ENCODE measurements around the gene PERCC1.
"Not testable (repeated sequence)": the region's sequence is repeated elsewhere in the genome, so short reads cannot be mapped to it uniquely, and the experiment has no call there.

PERCC1 gene

DNA sequence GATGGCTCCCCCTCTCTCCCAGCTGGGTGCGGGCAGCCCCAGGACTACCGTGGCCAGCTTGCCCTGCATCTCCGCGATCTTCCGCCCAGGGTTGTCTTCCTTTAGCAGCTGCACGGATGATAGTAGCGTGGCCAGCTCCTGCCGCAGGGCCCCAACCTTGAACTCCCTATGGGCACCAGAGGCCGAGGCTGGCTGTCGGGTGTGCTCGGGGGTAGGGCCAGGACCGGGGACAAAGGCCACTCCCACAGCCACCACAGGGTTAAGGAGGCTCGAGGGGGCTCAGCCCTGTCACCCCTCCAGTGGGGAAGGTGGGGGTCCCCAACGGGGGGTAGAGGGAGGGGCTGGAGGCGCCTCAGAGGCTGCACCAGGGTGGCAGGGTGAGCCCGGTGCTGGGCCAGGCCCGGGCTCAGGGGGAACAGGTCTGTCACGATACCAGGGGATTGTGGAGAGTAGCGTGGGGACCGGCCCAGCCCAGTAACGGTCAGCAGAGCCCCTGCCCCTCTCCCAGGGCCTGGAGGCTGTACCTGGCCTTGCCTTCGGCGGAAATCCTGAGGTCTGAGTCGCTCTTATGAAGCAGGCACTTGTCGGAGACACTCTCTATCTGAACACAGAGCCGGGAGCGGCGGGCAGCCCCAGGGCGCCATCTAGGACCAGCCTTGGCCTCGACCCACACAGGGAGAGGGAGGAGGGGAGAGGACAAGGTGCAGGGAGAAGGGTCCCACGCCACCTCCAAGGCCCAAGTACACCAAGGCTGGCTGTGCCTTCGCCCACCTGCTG, 5.2 kb downstream of the PERCC1 start:
- DNase-seq: no peak

DNA sequence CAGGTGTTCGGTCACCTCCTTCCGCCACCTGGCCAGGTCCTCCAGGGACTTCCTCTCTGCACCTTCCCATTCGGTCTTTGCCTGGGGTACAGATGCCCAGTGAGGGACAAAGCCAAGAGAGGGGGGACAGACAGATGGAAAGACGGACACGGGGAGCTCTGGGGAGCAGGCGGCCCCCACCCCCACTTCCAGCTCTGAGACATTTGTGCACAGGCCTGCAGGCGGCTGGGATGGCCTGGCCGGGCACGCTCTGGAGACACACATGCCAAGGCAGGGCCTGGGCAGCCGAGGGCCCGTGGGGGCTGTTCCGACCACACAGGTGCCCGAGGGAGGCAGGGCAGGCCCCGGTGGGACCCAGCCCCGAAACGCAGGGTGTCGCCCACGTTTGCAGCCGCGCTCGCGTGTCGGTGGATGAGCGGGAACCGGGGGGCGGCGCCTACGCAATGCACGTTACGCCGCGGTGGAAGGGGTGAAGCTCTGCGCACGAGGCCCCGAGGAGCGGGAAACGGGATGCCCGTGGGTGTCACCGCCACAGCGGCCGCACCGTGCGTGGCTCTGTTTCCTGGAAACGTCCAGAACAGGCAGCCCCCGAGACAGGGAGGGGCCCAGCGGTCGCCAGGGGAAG, 6.0 kb downstream of the PERCC1 start:
- DNase-seq: no peak

DNA sequence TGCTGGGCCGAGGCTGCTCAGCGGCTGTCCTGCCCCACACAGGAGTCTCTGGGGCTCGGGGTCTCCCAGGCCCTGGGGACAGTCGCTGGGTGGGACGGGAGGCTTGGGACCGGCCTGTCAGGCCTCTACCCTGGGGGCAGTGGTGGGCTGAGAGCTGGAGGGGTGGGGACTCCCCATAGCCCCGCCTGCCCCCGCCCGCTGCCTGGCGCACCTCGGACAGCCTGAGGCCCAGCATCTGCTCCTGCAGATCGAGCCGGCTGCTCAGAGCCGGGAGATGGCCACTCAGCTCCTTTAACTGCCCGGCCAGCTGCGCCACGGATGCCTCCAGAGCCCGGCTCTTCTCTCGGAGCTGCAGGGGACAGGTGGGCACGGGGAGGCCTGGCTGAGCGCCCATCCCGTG, 6.7 kb downstream of the PERCC1 start:
- DNase-seq: no peak

DNA sequence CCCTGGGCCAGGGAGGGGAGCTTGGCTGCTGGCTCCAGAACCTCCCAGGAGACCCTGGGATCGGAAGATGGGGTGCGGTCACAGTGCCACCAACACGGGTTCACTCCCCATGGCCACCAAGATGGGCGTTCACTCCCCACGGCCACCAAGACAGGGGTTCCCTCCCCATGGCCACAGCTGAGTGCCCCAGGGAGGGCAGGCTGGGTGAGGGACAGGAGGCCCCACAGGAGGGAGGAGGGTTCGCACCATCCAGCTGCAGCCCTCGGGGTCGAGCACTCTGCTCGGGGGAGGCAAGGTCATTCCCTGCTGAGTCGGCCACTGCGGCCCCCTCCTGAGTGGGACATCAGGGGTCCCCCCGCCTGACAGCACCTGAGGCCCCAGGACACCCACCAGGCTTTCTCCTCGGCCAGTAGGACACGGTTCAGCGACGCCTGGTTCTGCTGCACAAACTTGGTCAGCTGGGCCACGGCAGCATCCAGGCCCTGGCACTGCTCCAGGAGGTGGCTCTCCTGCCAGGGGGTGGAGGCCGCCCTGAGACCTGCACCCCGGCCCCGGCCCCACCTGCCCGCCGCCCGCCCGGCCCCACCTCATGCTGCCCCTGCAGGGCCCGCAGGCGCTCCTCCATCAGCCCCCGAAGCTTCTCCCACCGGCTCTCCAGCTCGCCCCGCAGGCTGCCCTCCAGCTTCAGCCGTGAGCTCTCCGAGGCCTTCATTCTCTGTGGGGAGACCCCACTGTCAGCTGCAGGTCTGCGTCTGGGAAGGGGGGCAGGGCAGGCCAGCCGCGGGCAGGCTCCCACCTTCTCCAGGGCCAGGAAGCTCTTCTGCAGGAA, 7.6 kb downstream of the PERCC1 start:
- DNase-seq: no peak

DNA sequence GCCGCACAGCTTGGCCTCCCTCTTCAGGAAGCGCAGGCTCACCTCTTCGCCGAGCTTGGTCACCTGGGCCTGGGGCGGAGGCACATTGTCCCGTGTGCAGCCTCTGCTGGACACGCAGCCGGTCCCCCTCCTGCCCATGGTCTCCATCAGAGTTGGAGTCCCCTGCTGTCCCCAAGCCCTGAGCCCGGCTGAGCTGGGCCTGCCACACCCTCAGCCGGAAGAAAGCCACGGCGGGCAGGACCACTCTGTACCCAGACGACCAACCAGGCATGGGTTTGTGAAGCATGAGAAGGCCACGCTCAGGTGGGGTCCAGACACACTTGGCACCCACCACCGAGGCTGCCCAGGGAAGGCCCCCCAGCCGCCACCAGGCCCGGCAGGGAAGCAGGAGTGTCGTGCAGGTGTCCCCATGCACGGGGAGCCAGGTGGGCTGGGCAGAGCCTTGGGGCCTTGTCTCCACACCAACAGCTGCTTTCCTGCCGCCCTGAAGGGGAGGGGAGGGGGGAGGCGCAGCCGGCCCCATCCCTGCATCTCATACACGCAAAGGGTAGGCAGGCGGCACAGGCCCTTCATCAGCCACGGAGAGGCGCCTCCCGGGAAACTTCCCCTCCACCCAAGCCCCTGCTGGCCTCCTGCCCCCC, 8.3 kb downstream of the PERCC1 start:
- DNase-seq: no peak

DNA sequence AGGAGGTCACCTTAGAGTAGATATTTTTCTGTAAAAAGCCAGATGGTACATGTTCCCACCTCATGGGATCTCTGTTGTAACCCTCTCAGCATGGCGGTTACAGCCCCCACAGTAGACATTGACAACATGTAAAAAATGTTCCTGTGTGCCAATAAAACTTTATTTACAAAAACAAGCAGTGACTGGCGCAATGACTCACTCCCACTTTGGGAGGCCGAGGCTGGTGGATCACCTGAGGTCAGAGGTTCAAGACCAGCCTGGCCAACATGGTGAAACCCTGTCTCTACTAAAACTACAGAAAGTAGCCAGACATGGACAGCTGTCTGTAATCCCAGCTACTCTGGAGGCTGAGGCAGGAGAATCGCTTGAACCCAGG, 8.8 kb downstream of the PERCC1 start:
- DNase-seq: not testable (repeated sequence)

DNA sequence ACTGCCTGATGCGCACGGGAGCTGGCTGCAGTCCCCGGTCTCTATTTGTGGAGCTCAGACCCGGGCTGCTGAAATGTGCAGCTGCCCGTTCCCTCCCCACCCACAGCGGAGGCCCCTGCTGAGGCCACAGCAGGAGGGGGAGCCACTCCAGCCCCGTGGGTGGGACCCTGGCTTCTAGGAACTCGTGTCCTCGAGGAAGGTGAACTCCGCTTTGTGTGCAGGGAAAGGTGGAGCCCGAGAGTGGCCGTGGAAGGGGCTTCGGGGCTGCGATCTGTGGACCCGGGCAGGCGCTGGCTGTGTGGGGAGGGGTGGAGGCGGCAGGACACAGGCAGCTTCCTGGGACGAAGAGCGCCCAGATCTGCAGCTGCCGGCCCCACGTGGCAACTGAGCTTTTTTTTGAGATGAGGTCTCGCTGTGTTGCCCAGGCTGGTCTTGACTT, 10.5 kb downstream of the PERCC1 start:
- DNase-seq: no peak

DNA sequence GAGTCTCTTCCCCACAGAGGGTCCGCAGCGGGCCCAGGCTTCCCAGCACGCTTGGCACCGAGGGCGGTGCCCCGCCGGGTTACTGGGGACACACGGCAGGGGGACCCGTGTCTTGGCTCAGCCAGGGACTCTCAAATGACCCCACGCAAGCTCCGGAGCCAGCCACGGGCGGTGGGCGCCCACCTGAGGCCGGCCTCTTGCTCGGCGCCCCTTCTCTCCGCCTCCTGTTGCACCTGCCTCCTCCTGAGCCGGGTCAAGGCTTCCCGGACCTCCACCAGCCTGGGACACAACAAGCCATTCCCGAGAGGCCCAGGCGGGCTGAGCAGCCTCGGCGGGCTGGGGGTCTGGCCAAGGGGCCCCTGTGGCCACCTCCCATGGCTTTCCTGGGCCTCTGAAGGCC, 11.8 kb downstream of the PERCC1 start:
- DNase-seq: no peak

DNA sequence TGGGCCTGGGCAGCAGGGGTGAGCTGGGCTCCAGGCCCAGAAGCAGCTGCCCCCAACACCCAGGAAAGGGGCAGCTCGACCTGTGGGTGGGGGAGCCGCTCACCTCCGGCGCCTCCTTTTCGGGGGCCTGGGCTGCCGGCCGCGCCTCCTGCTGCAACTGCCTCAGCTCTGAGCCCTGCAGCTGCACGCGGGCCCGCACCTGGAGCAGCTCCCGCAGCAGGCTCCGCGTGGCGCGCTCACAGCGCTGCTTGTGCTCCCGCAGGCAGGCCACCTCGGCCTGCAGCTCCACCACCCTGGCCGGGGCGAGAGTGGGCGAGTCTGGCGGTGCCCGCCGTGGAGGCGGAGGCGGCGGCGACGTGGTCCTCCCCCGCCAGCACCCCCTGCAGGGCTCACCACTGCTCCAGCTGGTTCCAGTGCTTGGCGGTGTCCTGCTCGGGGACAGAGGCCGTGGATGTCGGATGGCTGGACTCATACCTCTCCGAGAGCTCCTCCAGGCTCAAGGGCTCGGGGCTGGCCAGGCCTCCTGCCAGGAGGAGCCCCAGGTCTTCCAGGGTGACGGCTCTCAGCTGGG, 12.6 kb downstream of the PERCC1 start:
- no peak for DNase-seq

DNA sequence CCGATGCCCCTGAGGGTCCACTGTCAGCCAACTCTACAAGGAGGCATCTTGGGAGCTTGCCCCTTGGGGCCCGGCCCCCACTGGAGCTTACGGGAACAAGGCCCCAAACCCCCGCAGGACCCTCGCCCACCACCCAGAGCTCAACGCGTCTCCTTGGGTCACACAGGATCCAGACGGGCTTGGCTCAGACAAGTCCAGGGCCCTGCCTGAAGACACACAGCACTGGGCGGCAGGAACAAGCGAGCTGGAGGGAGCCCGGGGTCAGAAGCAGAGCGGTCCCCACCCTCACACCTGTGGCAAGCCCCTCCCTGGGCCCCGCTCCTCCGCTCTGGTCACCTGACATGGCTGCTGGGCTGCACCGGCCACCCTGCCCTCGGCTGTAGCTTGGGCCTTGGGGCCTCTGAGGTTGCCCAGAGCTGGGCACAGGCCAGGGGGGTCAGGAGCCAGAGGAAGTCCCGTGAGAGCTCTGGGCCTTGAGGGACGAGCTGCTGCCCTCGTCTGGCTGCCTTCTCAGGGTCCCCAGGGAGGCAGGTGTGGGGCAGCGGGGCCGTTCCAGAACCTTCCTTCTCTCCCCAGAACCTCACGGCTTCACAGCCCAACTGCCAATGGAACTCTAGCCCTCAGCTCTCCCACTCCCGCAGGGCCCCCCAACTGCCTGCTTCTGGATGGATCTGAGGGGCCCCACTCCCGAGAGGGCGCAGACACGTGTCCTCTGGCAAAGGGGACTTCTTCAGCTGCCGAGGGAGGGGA, 13.3 kb downstream of the PERCC1 start, which contains the start of gene CCDC154:
TSS of gene CCDC154 (minus strand) at position 577 of the 750 bp plus-strand sequence. CDS start at position 343, 234 bp downstream.
- DNase-seq: no peak

DNA sequence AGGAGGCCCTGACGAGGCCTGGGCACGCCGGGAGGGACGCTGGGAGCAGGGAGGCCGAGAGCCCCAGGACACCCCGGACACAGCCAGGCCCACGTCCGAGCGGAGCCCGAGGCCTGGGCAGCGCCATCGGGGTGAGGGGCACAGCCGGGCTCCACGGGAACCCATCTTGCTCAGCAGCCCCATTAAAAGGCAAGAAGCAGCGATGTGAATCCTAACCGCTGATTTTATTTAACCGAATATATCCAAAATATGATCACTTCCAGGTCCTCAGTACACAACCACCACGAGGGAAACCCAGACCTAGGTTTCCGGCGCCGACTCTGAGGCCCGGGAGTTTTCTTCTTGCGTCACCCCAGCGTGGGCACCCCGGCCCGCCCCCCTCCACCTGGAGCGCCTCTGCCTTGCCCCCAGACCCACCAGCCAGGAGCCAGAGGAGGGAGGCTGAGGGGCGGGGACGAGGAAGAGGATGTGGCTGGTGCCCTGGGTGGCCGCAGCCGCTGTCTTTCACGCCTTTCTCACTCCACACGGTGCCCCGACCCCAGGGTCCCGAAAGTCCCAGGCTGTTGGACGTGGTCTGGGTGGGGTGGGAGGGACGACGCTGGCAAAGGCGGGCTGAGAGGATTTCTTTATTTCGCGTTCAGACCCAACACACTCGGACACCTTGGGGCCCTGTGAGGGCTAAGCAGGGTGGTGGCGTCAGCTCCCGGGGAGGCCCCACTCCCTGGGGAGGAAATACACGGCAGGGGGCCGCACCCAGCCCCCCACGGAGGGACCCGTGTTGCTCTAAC, 14.0 kb downstream of the PERCC1 start:
- no peak for DNase-seq

DNA sequence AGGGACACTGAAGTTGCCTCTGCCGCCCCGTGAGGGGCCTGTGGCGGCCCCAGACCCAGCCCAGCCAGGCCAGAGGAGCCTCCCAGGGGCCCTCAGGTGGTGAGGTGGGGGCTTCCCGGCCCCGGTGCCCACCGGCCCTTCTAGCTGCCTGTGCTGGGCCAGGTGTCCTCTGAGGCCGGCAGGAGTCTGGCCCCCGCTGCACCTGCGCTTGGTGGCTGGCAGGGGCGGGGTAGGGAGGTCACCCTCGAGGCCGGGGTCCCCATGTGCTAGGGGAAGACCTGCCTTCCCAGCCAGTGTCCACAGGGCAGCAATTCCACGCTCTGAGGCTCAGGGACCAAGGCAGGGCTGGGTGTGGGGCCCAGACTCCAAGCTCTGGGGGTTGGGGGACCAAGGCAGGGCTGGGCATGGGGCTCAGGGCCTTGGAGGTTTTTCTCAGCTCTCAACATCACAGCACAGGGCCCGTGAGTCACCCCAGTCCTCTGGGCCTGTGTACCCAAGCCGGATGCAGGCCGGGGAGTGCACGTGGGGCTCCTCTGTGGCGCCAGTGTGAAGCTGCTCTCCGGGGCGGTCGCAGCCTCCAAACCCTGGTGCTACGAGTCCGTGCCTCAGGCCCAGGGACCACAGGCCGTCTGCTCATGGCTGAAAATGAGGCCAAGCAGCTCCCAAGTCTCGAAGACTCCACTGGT, 14.8 kb downstream of the PERCC1 start:
- no peak for DNase-seq

DNA sequence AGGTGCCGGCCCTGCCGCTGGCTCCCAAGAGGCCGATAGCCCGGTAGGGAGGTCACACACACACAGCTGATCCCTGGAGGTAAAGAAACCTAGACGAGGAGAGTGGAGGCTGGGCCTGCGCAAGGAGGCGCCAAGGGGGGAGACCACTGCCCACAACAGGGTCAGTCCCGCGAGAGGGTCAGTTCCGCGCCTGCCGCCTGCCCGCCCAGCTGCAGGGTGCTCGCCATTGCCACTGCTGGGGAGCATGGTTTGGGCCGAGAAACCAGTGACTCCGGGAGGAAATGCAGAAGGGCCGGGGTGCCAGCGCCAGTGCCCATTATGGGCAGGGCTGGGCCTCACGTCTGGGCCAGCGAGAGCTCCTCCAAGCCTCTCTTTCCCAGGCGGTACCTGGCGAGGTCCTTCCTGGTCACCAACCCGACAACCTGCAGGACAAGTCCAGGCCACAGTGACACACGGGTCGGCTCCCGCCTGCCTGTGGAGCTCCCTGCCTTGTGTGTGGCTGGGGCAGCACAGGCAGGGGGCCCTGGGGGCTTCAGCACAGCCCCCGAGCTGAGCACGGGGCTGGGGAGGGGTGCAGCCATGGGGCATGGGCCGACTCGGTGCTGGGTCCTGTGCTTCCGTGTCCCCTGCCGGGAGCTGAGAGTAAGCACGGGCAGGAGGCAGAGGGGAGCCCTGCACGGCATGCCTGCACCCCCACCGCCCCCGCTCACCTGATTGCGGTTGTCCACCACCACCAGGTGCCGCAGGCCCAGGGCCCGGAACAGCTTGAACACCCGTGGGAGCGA, 15.6 kb downstream of the PERCC1 start:
- no peak for DNase-seq

DNA sequence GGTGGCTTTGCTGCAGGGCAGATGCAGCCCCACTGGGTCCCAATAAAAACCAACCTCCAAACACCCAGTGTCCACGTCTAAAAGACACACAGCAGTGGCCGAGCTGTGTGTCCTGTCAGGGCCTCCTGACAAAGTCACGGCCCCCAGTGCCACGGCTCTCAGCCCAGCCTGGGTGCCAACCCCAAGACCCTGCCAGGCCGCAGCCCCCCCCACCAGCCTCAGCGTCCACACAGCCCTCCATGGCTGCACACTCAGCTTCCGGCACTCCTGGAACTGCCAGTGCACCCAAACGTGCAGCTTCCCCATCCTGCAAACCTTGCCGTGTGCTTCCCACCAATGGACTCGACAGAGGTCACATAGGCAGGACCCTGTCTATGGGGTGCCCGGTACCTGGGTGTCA, 17.1 kb downstream of the PERCC1 start:
- no peak for DNase-seq

DNA sequence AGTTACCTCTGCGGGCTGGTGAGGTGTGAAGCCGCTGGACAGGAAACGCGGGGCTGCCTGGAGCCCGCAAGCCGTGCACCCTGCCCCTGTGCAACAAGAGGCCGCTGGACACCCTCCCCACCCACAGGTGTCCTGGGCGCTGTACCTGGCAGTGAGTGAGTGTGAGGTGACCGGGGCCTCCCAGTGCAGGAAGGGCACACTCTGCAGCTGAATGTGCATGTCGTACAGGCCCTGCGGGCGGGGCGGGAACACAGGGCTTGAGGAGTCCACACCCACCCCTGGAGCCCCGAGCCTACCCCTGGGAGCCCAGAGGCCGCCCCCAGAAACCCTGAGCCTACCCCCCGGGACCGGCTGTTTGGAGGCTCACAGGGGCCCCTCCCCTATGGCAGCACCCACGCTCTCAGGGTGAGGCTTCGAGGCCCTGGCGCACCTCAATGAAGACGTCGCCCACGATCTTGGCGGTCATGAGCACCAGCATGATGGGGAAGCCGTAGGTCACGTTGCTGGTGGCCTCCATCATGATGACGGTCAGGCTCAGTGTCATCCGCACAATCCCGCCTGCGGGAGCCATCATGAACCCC, 17.7 kb downstream of the PERCC1 start:
- no peak for DNase-seq

DNA sequence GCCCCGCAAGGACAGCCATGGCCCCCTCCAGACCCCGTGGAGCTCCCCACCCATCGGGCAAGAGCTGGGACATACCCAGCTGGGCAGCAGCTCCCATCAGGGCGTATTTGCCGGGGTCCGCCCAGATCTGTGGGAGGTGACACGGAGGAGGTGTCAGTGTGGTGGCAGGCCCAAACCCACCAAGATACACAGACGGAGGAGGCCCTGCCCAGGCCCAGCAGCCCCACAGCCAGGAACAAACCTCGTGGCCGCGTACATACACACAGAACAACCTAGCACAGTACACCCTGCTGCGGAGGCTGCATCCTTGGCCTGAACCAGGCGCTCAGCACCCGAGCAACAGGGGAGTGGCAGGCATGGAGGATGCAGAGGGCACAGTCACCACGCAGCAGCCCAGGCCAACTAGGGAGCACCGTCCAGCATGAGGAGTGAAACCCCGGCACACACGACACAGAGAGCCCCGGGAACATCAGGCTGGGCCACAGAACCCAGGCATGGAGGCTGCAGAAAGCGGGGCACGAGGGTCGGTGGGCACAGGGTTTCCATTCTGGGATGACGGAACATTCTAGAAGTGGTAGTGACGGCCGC, 18.4 kb downstream of the PERCC1 start:
- DNase-seq: no peak

DNA sequence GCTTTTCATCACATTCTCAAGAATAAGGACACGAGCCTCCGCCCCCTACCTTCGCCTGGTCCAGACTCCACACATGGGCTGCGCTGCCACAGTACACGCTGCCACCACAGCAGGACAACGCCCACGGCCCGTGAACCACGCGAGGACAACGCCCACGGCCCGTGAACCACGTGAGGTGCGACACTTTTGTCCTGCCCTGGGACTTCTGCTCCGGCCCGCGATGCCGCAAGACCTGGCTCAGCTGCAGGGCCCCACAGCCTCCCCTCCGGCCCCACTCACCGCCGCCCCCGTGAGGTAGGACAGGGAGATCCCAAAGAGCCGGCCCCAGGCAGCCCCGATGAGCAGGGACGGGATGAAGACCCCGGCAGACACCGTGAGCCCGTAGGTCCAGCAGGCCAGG, 19.3 kb downstream of the PERCC1 start:
- no peak for DNase-seq

DNA sequence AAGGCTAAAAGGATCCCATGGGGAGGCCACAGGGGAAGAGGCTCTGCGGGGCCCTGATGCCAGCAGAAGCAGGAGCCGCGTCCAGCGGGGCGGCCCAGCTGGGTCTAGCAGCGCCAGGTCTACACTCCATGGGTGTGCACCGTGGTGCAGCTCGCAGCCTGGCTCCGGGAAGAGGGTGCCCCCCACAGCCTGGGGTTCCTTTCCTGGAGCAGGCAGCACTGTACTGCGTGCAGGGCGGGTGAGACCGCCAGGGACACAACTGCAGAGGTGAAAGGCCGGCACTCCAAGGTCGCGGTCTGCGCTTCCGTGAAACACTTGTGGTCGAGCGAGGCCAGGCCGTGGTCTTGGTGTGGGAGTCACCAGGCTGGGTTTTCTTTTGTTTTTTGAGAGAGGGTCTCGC, 20.0 kb downstream of the PERCC1 start:
- no peak for DNase-seq
